Skeletal muscle cell (primary cell): Measurements from ENCODE around the gene ATG9B.

Experiments
- DNase-seq: peaks from one replicate; pipeline ENCODE4 v3.0.0-alpha.2; 2010; ENCODE audit warnings: low read depth
- H3K4me3 ChIP-seq: 2 replicates; pipeline ENCODE4 v1.5.1; 2011; ENCODE audit warnings: low read depth, mild to moderate bottlenecking, control low read depth, low read length, moderate library complexity

The ATG9B gene

GRCh38 chr7:151024435-151025056 is at the start of gene ATG9B:
TSS of gene ATG9B (minus strand) at chr7:151024494. CDS start at chr7:151024423, 71 bp downstream.
- no peak for DNase-seq
- H3K4me3 ChIP-seq: no peak within 1 kb of the TSS

GRCh38 chr7:151073990-151074389 is 49.7 kb upstream of the ATG9B start:
- no peak overlapping the region for H3K4me3 ChIP-seq
- DNase-seq: no peak

GRCh38 chr7:151071032-151071866 is 47.0 kb upstream of the ATG9B start:
- H3K4me3 ChIP-seq: no peak overlapping the region
- no peak for DNase-seq

- no peak overlapping the region for H3K4me3 ChIP-seq
- no peak for DNase-seq
These were observed 46.3 kb upstream of the ATG9B start for GRCh38 chr7:151070574-151070960.

GRCh38 chr7:151069841-151070573 is 45.7 kb upstream of the ATG9B start:
- DNase-seq: no peak
- no peak overlapping the region for H3K4me3 ChIP-seq

GRCh38 chr7:151068069-151068773 is 43.9 kb upstream of the ATG9B start:
- DNase-seq: no peak

GRCh38 chr7:151066273-151066974 is 42.1 kb upstream of the ATG9B start:
- no peak overlapping the region for H3K4me3 ChIP-seq
- no peak for DNase-seq

More at GRCh38 chr7:151068069-151068773, 43.9 kb upstream of the ATG9B start:
- no peak overlapping the region for H3K4me3 ChIP-seq

GRCh38 chr7:151065516-151065915 is 41.2 kb upstream of the ATG9B start:
- no peak overlapping the region for H3K4me3 ChIP-seq
- no peak for DNase-seq

GRCh38 chr7:151064993-151065392 is 40.7 kb upstream of the ATG9B start:
- no peak for DNase-seq
- H3K4me3 ChIP-seq: no peak overlapping the region

GRCh38 chr7:151064454-151064853 is 40.2 kb upstream of the ATG9B start:
- H3K4me3 ChIP-seq: no peak overlapping the region
- no peak for DNase-seq

- DNase-seq: no peak
- no peak overlapping the region for H3K4me3 ChIP-seq
These were observed 38.9 kb upstream of the ATG9B start for GRCh38 chr7:151063212-151063561.

GRCh38 chr7:151062399-151063211 is 38.3 kb upstream of the ATG9B start:
- no peak for DNase-seq
- H3K4me3 ChIP-seq: peak overlapping the region; percentile 20

- no peak for DNase-seq
- H3K4me3 ChIP-seq: peak overlapping the region; percentile 84
These were observed 37.8 kb upstream of the ATG9B start for GRCh38 chr7:151062111-151062398.

GRCh38 chr7:151061213-151062110 is 37.2 kb upstream of the ATG9B start:
- H3K4me3 ChIP-seq: peak overlapping the region; percentile 84
- no peak for DNase-seq

- no peak for DNase-seq
- H3K4me3 ChIP-seq: peak overlapping the region; percentile 84
These were observed 36.3 kb upstream of the ATG9B start for GRCh38 chr7:151060416-151061212.

- no peak for DNase-seq
- H3K4me3 ChIP-seq: peak overlapping the region; percentile 84
These were observed 35.8 kb upstream of the ATG9B start for GRCh38 chr7:151060113-151060415.
